Right atrium auricular region (tissue), 2 donors: ENCODE results near the gene SIPA1. TPM values are rescaled to one million over a fixed set of nuclear protein-coding genes. Genes with fewer than 3 reads are reported as not detected.
A peak's percentile ranks its signal among the peaks of the same experiment; 100 is the strongest.

Source experiments
- DNase-seq: peaks from one replicate; pipeline ENCODE4 v3.0.0-alpha.2; 2019; ENCODE audit warnings: low spot score
- H3K27ac ChIP-seq, 2 donors: fragments of 200-600 bp; sonication (generic); 1 replicate in 1 of 2; 2 replicates in 1 of 2; pipeline ENCODE4 v1.5.1; 2016 to 2019
- H3K27me3 ChIP-seq, 2 donors: fragments of 200-600 bp; sonication (generic); one replicate each; pipeline versions ENCODE4 v1.5.1 to v1.6.0; 2017 to 2019
- H3K36me3 ChIP-seq: fragments of 200-600 bp; sonication (generic); one replicate; pipeline ENCODE4 v1.5.1; 2016
- H3K4me1 ChIP-seq, 2 donors: fragments of 200-600 bp; sonication (generic); one replicate each; pipeline versions ENCODE4 v1.5.1 to v1.6.0; 2017 to 2019
- H3K4me3 ChIP-seq, 2 donors: fragments of 200-600 bp; sonication (generic); 1 replicate in 1 of 2; 2 replicates in 1 of 2; pipeline ENCODE4 v1.5.1; 2017 to 2019; ENCODE audit warnings: mild to moderate bottlenecking in 1 of 2, moderate library complexity in 1 of 2
- H3K9me3 ChIP-seq, 2 donors: fragments of 200-600 bp; sonication (generic); one replicate each; pipeline ENCODE4 v1.5.1; 2019
- total RNA-seq, 2 donors: library from RNA; depleted of rRNA; stranded (reverse); fragments of >200 nt; gene quantifications; one replicate each; pipeline ENCODE4 v1.1.0, GENCODE V29; 2016
- TF ChIP-seq, protein P1 (sequence below), 2 donors: fragments of 200-600 bp; sonication (generic); IDR thresholded peaks; one replicate each; pipeline ENCODE4 v1.5.1; 2019; ENCODE audit warnings: antibody characterized with exemption in 2 of 2

The SIPA1 gene, protein sequence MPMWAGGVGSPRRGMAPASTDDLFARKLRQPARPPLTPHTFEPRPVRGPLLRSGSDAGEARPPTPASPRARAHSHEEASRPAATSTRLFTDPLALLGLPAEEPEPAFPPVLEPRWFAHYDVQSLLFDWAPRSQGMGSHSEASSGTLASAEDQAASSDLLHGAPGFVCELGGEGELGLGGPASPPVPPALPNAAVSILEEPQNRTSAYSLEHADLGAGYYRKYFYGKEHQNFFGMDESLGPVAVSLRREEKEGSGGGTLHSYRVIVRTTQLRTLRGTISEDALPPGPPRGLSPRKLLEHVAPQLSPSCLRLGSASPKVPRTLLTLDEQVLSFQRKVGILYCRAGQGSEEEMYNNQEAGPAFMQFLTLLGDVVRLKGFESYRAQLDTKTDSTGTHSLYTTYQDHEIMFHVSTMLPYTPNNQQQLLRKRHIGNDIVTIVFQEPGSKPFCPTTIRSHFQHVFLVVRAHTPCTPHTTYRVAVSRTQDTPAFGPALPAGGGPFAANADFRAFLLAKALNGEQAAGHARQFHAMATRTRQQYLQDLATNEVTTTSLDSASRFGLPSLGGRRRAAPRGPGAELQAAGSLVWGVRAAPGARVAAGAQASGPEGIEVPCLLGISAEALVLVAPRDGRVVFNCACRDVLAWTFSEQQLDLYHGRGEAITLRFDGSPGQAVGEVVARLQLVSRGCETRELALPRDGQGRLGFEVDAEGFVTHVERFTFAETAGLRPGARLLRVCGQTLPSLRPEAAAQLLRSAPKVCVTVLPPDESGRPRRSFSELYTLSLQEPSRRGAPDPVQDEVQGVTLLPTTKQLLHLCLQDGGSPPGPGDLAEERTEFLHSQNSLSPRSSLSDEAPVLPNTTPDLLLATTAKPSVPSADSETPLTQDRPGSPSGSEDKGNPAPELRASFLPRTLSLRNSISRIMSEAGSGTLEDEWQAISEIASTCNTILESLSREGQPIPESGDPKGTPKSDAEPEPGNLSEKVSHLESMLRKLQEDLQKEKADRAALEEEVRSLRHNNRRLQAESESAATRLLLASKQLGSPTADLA
- total RNA-seq = 10 to 100 TPM; 14.5 to 29.6 TPM

DNA sequence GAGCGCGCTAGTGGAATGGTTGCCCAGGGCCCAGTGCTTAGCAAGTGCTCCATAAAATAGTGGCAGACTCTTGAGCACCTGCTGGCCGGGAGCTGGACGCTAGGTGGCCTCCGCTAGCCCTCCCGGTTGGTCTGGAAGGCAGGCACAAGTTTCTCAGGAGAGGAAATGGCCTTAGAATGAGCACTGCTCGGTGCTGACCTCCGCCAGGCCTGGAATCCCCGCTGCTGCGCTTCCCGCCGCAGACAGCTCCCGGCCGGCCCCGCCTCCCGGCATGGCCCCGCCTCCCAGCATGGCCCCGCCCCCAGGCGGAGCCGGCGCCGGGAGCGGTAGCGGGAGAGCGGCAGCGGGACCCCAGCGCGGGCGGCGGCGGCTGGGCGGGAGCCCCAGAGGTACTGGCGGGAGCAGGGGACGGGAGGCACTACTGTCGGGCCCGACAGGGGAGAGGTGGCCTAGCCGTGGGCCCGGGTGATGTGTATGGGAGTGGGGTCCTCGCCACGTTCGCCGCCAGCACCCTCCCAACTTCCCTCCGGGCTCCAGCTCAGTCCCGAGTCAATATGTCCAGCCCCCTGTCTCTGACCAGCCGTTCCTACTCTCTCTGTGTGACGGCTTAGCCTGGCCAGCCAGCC is at the start of gene SIPA1:
SIPA1 (plus strand) TSS at position 308 of the 626 bp plus-strand sequence. CDS start 2,821 bp downstream, outside the sequence.
- Histone ChIP-seq H3K36me3 (peaks cover 43% of the 10 kb centered on the region), H3K4me3 (peak within 1 kb of the TSS; percentile 67 to 79), H3K27me3 (no peaks in the 10 kb centered on the region), H3K4me1 (peaks cover 0 to 55% of the 10 kb centered on the region in 2 donors), H3K9me3 (no peaks in the 10 kb centered on the region), H3K27ac (peak within 1 kb of the TSS; percentile 86 to 90)
- TF ChIP-seq, protein P1, sequence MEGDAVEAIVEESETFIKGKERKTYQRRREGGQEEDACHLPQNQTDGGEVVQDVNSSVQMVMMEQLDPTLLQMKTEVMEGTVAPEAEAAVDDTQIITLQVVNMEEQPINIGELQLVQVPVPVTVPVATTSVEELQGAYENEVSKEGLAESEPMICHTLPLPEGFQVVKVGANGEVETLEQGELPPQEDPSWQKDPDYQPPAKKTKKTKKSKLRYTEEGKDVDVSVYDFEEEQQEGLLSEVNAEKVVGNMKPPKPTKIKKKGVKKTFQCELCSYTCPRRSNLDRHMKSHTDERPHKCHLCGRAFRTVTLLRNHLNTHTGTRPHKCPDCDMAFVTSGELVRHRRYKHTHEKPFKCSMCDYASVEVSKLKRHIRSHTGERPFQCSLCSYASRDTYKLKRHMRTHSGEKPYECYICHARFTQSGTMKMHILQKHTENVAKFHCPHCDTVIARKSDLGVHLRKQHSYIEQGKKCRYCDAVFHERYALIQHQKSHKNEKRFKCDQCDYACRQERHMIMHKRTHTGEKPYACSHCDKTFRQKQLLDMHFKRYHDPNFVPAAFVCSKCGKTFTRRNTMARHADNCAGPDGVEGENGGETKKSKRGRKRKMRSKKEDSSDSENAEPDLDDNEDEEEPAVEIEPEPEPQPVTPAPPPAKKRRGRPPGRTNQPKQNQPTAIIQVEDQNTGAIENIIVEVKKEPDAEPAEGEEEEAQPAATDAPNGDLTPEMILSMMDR (IDR thresholded peaks at IDR 0.05) = peak in 1 of 2 donors; percentile 50
- peak; percentile 73 for DNase-seq

DNA sequence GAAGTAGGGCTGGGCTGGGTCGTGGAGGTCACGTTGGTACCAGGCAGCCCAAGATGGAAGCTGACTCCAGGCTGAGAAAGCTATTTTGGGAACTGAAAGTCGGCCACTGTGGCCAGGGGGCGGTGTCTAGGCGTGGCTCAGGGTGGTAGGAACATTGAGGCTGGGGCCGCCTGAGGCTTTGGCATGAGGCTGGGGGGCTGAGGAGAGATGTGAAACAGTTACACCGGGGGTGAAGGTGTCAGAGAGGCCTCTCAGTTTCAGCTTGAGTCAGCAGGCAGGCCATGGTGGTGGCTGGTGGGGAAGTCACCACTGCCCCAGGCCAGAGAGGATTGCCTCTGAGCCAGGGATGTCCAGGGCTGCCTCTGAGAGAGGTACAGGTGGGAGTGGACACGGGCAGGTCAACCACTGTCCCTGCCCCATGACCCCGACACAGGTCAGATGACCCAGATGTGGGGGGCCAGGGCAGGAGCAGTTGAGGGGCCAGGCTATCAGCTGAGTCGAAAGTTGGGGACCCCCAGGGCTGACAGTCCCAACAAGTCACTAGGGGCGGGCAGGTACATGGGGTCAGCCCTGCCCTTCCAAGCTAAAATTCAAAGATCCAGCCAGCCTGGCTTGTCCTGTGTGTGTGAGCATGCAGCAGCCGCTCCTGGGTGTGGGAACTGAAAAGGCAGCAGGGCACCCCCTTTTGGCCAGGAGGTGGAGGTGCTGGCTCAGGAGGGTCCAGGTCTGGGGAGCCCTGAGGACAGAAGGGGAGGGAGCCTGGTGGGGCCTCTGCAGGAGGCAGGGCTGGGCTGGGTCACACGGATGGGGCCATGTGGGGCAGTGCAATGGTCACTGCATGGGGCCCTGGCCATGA is 49.5 kb upstream of the SIPA1 start:
- Histone ChIP-seq H3K9me3 (no peaks in the 10 kb centered on the region), H3K27me3 (no peaks in the 10 kb centered on the region), H3K27ac (peak overlapping the region; percentile 70), H3K4me3 (no peak overlapping the region), H3K36me3 (peaks cover 34% of the 10 kb centered on the region), H3K4me1 (peaks cover 0 to 63% of the 10 kb centered on the region in 2 donors)
- TF ChIP-seq, protein P1 (IDR thresholded peaks at IDR 0.05) = peak; percentile 31 to 59
- no peak for DNase-seq

DNA sequence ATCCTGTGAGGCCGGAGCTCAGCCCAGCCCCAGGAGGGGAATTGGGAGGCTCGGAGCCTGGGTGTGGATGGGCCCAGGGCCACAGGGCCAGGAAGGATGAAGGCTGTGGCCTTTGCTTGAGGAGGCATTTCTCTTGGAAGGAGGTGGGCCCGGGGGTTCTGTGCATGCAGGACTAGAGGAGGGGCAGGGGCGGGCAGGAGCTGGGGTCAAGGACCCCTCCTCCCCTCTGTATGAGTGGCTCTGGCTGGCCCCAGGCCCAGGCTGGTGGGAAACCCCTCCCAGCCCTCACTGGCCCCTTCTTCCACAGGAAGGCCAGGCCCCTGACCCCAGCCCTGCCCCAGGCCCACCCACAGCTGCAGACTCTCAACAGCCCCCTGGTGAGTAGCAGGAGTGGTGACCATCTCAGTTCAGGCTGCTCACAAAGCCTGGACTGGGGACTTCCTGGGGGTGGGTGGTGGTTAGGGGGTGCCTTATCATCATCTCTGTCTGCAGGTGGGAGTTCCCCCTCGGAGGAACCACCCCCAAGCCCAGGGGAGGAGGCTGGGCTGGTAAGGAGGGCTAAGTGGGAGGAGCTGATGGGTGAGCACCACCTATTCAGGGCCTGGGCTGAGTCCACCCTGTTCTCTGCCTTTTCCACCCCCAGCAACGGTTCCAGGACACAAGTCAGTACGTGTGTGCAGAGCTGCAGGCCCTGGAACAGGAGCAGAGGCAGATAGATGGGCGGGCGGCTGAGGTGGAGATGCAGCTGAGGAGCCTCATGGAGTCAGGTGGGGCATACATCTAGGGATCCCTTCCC is 48.3 kb upstream of the SIPA1 start:
- peaks cover 28% of the 10 kb centered on the region for H3K36me3 ChIP-seq
- H3K9me3 ChIP-seq = no peaks in the 10 kb centered on the region
- peaks cover 0 to 70% of the 10 kb centered on the region in 2 donors for H3K4me1 ChIP-seq

DNA sequence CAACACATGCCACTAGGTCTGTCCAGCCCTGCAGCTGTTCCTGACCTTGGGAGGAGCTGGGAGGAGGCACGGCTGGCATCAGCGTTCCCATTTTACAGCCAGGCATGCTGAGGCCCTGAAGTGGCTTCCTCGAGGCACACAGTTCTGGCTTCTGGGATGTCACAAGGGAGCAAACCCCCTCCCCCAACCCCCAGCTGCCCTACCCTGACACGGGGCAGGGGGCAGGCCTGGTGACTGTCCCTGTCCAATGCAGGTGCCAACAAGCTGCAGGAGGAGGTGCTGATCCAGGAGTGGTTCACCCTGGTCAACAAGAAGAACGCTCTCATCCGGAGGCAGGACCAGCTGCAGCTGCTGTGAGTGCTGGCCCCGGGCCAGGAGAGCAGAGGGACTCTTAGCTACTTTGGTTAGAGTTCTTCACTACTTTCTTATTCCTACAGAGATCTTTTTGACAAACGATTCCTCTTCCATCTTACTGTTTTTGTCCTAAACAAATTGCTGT is 47.6 kb upstream of the SIPA1 start:
- H3K9me3 ChIP-seq = no peaks in the 10 kb centered on the region
- no peak overlapping the region for H3K27ac ChIP-seq
- H3K4me1 ChIP-seq = peaks cover 0 to 70% of the 10 kb centered on the region in 2 donors
- H3K27me3 ChIP-seq = no peaks in the 10 kb centered on the region
- H3K4me3 ChIP-seq = no peak overlapping the region
- peaks cover 28% of the 10 kb centered on the region for H3K36me3 ChIP-seq
- TF ChIP-seq, protein P1 (IDR thresholded peaks at IDR 0.05) = no peak
- no peak for DNase-seq

More for the DNA sequence above, 48.3 kb upstream of the SIPA1 start:
- TF ChIP-seq, protein P1 (IDR thresholded peaks at IDR 0.05) = no peak
- H3K27me3 ChIP-seq = no peaks in the 10 kb centered on the region
- H3K4me3 ChIP-seq = no peak overlapping the region
- DNase-seq = no peak
- H3K27ac ChIP-seq = no peak overlapping the region
